Measurements from ENCODE around the gene GSC. TPM values are rescaled to one million over a fixed set of nuclear protein-coding genes. Genes with fewer than 3 reads are reported as not detected.
"Not testable (repeated sequence)": the region's sequence is repeated elsewhere in the genome, so short reads cannot be mapped to it uniquely, and the experiment has no call there.

The GSC gene
- total and polyA plus RNA-seq, 2 experiments from 2014 or later: 0.27 to 0.97 TPM

DNA sequence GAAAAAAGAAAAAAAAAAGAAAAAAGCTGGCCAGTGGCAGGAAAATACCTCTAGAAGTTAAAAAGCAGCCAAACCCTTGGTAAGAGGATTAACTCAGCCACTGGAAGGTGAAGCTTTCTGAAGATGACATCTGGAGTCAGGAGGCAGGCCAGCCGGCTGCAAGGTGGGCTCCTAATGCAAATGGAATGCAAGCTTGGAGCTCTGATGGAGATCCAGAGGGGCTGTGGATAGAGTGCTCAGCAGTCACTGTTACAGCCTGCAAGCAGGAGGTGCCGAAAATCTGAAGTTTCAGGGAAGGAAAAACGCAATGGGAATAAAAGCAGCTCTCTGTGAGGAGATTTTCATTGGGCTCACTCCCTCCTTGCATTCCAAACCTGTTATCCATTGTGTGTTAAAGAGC lies 41.0 kb downstream of the GSC start:
- no peak overlapping the region for H3K27ac Mint-ChIP-seq
- Histone ChIP-seq H3K79me2 (replicated peaks; ENCODE audit: insufficient read depth) (no peaks in the 10 kb centered on the region), H3K9me2 (ENCODE audit: insufficient read depth) (no peaks in the 10 kb centered on the region), H3K36me3 (ENCODE audit: insufficient read depth) (no peaks in the 10 kb centered on the region), H3K4me2 (no peak overlapping the region), H3F3A (replicated peaks; ENCODE audit: low read depth) (no peaks in the 10 kb centered on the region), H3K27me3 (ENCODE audit: insufficient read depth) (no peaks in the 10 kb centered on the region), H3K4me1 (ENCODE audit: insufficient read depth) (no peaks in the 10 kb centered on the region), H3K27ac (ENCODE audit: low read depth) (no peak overlapping the region), H4K20me1 (replicated peaks; ENCODE audit: insufficient read depth) (no peaks in the 10 kb centered on the region), H3K4me3 (no peak overlapping the region), H2AFZ (no peak overlapping the region)
- no peak overlapping the region for H3K4me3 Mint-ChIP-seq
- DNase-seq (ENCODE audit: low spot score) (peak; percentile 9), ATAC-seq (peak; percentile 44)
- no peaks in the 10 kb centered on the region for H3K9me3 Mint-ChIP-seq
- TF ChIP-seq ZNF114 (CRISPR knock-in tag; IDR thresholded peaks at IDR 0.05) (no peak), CREB1 (CRISPR knock-in tag; IDR thresholded peaks at IDR 0.05; ENCODE audit: low read depth) (no peak), EZH2phosphoT487 (IDR thresholded peaks at IDR 0.05; ENCODE audit: unreplicated experiment) (no peak), ZNF331 (CRISPR knock-in tag; IDR thresholded peaks at IDR 0.05; ENCODE audit: low read depth) (no peak), STAT1 (IDR thresholded peaks at IDR 0.05; ENCODE audit: unreplicated experiment) (no peak)
- TF ChIP-seq, protein P1, sequence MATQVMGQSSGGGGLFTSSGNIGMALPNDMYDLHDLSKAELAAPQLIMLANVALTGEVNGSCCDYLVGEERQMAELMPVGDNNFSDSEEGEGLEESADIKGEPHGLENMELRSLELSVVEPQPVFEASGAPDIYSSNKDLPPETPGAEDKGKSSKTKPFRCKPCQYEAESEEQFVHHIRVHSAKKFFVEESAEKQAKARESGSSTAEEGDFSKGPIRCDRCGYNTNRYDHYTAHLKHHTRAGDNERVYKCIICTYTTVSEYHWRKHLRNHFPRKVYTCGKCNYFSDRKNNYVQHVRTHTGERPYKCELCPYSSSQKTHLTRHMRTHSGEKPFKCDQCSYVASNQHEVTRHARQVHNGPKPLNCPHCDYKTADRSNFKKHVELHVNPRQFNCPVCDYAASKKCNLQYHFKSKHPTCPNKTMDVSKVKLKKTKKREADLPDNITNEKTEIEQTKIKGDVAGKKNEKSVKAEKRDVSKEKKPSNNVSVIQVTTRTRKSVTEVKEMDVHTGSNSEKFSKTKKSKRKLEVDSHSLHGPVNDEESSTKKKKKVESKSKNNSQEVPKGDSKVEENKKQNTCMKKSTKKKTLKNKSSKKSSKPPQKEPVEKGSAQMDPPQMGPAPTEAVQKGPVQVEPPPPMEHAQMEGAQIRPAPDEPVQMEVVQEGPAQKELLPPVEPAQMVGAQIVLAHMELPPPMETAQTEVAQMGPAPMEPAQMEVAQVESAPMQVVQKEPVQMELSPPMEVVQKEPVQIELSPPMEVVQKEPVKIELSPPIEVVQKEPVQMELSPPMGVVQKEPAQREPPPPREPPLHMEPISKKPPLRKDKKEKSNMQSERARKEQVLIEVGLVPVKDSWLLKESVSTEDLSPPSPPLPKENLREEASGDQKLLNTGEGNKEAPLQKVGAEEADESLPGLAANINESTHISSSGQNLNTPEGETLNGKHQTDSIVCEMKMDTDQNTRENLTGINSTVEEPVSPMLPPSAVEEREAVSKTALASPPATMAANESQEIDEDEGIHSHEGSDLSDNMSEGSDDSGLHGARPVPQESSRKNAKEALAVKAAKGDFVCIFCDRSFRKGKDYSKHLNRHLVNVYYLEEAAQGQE (IDR thresholded peaks at IDR 0.05; ENCODE audit: unreplicated experiment): no peak
- no peaks in the 10 kb centered on the region for H3K4me1 Mint-ChIP-seq
- H3K27me3 Mint-ChIP-seq (ENCODE audit: insufficient read depth, low read depth, poor library complexity): no peaks in the 10 kb centered on the region
- no peaks in the 10 kb centered on the region for H3K36me3 Mint-ChIP-seq (ENCODE audit: low read depth)

DNA sequence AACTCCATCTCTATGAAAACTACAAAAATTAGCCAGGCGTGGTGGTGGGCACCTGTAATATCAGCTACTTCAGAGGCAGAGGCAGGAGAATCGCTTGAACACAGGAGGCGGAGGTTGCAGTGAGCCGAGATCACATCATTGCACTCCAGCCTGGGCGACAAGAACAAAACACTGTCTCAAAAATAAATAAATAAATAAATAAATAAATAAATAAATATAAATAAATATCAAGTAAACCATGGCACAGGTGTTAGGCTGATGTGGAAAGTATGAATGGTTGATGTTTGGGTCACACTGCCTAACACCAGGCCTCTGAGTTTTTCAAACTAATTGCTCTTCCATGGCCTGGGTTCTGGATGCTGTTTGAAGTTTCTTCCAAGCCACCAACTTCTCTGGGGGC lies 41.5 kb downstream of the GSC start:
- not testable (repeated sequence) for H3K27ac Mint-ChIP-seq; H3K4me3 Mint-ChIP-seq; H3K9me2 ChIP-seq (ENCODE audit: insufficient read depth); H3K27ac ChIP-seq (ENCODE audit: low read depth); H3K9me3 Mint-ChIP-seq; H3K27me3 ChIP-seq (ENCODE audit: insufficient read depth); H3K79me2 ChIP-seq (replicated peaks; ENCODE audit: insufficient read depth); DNase-seq (ENCODE audit: low spot score); ATAC-seq; H3K4me1 ChIP-seq (ENCODE audit: insufficient read depth); H3K36me3 Mint-ChIP-seq (ENCODE audit: low read depth); H3F3A ChIP-seq (replicated peaks; ENCODE audit: low read depth); H2AFZ ChIP-seq; H3K4me3 ChIP-seq; H3K4me1 Mint-ChIP-seq; H3K36me3 ChIP-seq (ENCODE audit: insufficient read depth); H3K27me3 Mint-ChIP-seq (ENCODE audit: insufficient read depth, low read depth, poor library complexity); H3K4me2 ChIP-seq; H4K20me1 ChIP-seq (replicated peaks; ENCODE audit: insufficient read depth)

DNA sequence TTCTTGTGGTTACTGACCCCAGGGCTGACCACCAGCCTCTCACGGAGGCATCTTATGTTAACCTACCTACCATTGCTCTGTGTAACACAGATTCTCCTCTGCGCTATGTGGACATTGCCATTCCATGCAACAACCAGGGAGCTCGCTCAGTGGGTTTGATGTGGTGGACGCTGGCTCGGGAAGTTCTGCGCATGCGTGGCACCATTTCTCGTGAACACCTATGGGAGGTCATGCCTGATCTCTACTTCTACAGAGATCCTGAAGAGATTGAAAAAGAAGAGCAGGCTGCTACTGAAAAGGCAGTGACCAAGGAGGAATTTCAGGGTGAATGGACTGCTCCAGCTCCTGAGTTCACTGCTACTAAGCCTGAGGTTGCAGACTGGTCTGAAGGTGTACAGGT lies 43.3 kb downstream of the GSC start:
- H3K79me2 ChIP-seq (replicated peaks; ENCODE audit: insufficient read depth); H3K4me2 ChIP-seq; H3K4me3 ChIP-seq; H3K36me3 Mint-ChIP-seq (ENCODE audit: low read depth); H3K27me3 Mint-ChIP-seq (ENCODE audit: insufficient read depth, low read depth, poor library complexity); H3K27ac ChIP-seq (ENCODE audit: low read depth); H4K20me1 ChIP-seq (replicated peaks; ENCODE audit: insufficient read depth); H2AFZ ChIP-seq; H3K27ac Mint-ChIP-seq; H3K4me1 Mint-ChIP-seq; H3K9me3 Mint-ChIP-seq; H3K4me3 Mint-ChIP-seq; H3K36me3 ChIP-seq (ENCODE audit: insufficient read depth); H3K4me1 ChIP-seq (ENCODE audit: insufficient read depth); H3K9me2 ChIP-seq (ENCODE audit: insufficient read depth); ATAC-seq; H3F3A ChIP-seq (replicated peaks; ENCODE audit: low read depth); H3K27me3 ChIP-seq (ENCODE audit: insufficient read depth); DNase-seq (ENCODE audit: low spot score): not testable (repeated sequence)
